ENCODE data around the gene CRTAP.
"Not testable (repeated sequence)": the region's sequence is repeated elsewhere in the genome, so short reads cannot be mapped to it uniquely, and the experiment has no call there.

Gene CRTAP

GRCh38 chr3:33099701-33100100 lies 14.1 kb upstream of the CRTAP start:
- no peak for DNase-seq

GRCh38 chr3:33100229-33100628 lies 13.6 kb upstream of the CRTAP start:
- DNase-seq, result no peak

DNA sequence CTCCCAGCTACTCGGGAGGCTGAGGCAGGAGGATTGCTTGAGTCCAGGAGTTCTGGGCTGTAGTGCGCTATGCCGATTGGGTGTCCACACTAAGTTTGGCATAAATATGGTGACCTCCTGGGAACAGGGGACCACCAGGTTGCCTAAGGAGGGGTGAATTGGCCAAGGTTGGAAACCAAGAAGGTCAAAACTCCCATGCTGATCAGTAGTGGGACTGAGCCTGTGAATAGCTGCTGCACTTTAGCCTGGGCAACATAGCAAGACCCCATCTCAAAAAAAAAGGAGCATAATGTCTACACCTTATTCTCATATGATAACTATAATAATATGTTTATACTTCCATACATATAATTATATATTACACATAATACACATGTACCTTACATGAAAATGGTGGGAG lies 10.8 kb upstream of the CRTAP start:
- no peak for DNase-seq

DNA sequence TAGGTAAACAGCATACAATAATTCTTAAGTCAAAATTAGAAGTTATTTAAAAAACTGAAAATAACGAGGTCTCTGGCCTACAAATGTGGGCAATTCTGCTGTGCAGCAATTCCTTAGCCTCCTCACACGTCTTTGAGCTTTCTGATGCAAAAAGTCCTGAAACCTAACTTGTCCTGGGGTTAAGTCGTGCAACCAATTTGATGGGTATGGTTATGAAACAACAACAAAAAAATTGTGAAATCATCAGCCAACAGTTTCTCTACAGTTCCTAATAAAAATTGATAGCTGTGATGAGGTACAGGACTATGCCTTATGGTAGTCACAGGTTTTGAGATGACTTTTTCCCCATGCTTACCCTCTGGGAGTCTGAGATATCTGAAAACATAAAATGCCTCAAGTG lies 10.3 kb upstream of the CRTAP start:
- DNase-seq, result no peak

GRCh38 chr3:33104803-33105202 lies 9.0 kb upstream of the CRTAP start:
- no peak for DNase-seq

DNA sequence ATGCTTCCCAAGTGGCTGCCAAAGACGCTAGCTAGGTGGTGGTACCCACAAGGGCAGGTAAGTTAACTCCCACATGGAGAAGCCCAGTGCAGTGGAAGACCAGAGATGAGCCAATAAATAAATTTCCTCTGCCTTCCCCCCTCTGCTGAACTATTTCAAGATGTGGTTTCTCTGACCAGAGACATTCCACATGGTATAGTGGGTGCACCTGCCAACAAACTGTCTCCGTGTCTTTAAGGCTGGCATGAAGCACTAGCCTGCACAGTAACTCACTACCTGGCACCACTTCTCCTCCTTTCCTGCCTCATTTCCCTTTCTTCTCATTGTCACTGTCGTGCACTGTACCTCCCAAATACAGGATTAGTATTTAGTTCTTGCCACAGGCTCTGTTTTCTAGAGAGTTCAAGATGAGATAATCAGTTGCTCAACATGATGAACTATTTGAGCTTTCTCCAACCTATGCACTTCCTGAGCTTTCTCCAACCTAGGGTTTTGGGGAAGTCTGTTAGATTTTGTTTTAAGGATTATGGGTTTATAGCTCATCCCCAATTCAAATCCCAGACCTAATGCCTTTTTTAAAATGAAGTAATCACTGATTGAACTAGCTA lies 8.4 kb upstream of the CRTAP start:
- DNase-seq, result no peak

GRCh38 chr3:33106854-33107253 lies 7.0 kb upstream of the CRTAP start:
- DNase-seq, result not testable (repeated sequence)

GRCh38 chr3:33111581-33111980 lies 2.2 kb upstream of the CRTAP start:
- DNase-seq, result no peak

DNA sequence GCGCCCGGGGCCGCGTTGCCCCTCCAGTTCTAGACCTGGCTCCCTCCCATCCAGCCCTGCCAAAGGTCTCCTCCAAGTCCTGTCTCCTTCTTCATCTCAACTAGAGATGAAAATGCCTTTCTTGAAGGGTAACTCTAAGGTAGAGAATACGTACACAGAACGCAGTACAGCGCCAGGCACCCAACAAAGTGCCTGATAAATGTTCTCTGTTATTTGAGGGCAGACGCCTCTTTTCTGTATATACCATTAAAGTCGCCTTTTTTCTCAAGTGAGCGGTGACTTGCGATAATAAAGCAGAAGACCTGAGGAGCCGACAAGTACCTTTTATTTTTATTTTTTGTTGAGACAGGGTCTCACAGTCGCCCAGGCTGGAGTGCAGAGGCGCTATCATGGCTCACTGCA lies 809 bp downstream of the CRTAP start:
- DNase-seq, result no peak

- DNase-seq, result peak in 52 of 58 donors; percentile 13 to 81 (median 49)
Measured at GRCh38 chr3:33115024-33115768, 1.4 kb downstream of the CRTAP start.

DNA sequence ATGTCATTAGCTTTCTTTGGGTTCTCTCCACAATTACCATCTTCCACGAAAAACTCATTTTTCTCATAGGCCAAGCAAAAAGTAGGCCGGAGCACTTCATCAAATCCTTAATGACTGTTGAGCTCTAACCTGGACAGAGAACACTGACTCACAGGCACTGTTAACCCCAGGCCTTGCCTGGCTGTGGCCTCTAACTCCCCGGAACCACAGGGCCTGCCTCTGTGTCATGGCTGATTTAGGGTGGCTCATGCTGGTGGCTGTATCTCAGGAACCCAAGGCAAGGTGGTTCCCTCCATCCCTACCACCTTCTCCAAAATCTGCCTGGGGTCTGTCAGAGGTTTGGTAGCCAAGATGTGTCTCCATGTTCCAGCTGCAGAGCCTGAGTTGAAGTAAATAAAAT lies 3.6 kb downstream of the CRTAP start:
- DNase-seq, result no peak

GRCh38 chr3:33119891-33120290 lies 6.1 kb downstream of the CRTAP start:
- DNase-seq, result no peak

GRCh38 chr3:33122991-33123390 lies 9.2 kb downstream of the CRTAP start:
- no peak for DNase-seq

GRCh38 chr3:33124638-33125037 lies 10.8 kb downstream of the CRTAP start:
- no peak for DNase-seq

GRCh38 chr3:33125840-33126239 lies 12.0 kb downstream of the CRTAP start:
- DNase-seq, result no peak

DNA sequence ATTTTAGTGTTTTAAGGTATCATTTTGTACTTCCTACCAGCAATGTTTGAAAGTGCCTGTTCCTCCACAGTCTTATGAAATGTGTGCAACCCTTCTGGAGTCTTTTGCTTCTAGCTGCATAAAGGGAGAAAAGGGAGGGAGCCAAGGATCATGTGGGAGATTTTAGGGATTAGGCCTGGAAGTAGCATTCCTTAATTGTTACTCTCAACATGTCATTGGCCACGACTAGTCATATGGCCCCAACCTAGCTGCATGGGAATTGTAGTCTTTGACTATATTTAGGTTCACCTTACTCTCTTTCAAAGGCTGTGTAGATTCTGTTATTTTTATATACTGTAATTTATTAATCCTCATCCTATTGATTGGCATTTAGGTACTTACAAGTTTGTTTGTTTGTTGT lies 14.9 kb downstream of the CRTAP start:
- DNase-seq, result no peak

DNA sequence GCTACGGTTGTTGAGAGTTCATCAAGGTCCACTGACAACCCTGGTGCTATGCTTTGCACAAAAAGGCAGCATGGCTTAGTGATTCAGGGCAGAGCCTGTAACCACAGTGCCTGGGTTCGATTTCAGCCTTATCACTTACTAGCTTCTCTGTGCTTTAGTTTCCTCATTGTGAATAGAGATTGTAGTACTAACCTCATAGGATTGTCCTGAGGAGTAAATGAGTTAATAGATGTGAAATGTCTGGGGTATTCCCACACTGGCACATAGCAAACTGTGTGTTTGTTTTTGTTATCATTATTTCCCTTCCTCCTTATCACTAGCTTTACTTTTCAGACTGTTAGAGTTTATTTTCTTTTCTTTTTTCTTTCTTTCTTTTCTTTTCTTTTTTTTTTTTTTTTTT lies 16.3 kb downstream of the CRTAP start:
- DNase-seq, result no peak

DNA sequence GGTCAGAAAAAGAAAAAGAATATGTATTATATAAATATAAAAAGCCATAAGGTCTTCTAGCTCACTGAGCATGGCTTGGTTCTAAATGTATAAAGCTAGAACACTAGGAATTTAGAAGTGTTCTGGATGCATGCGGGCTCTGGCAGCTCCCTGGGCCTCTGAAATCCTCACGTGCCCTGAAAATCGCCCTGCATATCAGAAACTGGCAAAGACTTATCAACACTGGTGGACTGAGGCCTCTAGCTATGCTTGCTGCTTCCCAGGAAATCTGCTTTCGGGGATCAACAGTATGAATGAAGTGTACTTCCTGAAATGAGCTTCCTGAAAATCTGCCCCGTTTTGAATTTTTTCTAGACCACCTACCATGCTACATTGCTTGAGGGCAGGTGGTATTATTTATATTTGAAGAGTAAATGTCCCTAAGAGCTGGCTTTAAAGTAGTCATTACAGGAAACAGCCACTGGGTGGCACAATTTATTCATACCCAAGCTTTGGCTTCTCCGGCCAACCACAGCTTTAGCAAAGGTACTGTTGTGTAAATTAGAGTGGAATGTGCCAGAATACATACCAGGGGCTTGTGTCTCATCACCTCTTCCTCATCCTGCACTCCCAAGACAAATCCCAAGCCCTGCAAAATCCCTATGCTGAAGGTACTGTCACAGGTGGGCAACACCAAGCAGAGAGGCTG lies 17.7 kb downstream of the CRTAP start:
- DNase-seq, result peak in 30 of 58 donors; percentile 9 to 72 (median 34)

GRCh38 chr3:33132019-33132360 lies 18.2 kb downstream of the CRTAP start:
- DNase-seq, result no peak

- no peak for DNase-seq
Measured at GRCh38 chr3:33134026-33134625, 20.3 kb downstream of the CRTAP start.

DNA sequence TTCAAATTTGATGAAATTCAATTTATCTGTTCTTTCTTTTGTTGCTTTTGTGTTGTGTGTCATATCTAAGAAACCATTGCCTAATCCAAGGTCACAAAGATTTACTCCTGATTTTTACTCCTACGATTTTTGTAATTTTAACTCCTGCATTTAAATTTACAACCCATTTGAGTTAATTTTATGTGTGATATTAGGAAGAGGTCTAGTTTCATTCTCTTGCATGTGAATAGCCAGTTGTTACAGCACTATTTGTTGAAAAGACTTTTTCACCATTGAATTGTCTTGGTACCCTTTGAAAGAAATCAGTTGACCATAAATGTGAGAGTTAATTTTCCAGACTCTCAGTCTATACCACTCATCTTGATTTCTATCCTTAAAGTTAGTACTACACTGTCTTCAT lies 23.9 kb downstream of the CRTAP start:
- DNase-seq, result no peak

DNA sequence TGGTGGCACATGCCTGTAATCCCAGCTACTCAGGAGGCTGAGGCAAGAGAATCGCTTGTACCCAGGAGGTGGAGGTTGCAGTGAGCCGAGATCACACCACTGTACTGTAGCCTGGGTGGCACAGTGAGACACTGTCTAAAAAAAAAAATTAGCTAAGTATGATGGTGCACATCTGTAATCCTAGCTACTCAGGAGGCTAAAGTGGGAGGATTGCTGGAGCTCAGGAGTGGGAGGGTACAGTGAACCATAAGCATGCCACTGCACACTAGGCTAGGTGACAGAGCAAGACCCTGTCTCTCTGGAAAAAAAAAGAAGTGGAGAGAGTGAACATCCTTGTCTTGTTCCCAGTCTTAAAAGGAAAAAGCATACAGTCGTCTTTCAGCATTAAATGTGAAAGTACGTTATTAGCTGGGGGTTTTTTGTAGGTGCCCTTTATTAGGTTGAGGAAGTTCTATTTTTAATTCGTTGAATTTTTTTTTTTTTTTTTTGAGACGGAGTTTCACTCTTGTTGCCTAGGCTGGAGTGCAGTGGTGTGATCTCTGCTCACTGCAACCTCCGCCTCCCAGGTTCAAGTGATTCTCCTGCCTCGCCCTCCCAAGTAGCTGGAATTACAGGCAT lies 25.3 kb downstream of the CRTAP start:
- not testable (repeated sequence) for DNase-seq
